Smooth muscle cell (in vitro differentiated cells): ENCODE data around the gene POLR3GL. TPM values are rescaled to one million over a fixed set of nuclear protein-coding genes. Genes with fewer than 3 reads are reported as not detected.

Experiments used
- DNase-seq: peaks from one replicate; lab custom pipeline; 2025; ENCODE audit not compliant: unreplicated experiment; lab: John Stamatoyannopoulos, UW
- H2AFZ ChIP-seq: fragments of 200-600 bp; sonication (generic); 2 replicates; pipeline ENCODE4 v1.6.0; 2016; ENCODE audit warnings: antibody characterized with exemption, low read depth, mild to moderate bottlenecking
- H3F3A ChIP-seq: fragments of 200-600 bp; sonication (generic); 2 replicates; pipeline ENCODE4 v1.6.0; 2017; ENCODE audit warnings: antibody characterized with exemption, low read depth
- H3K27ac ChIP-seq: fragments of 200-600 bp; sonication (generic); 2 replicates; pipeline ENCODE4 v1.5.1; 2016; ENCODE audit warnings: low read depth, mild to moderate bottlenecking
- H3K27me3 ChIP-seq: fragments of 200-600 bp; sonication (generic); 2 replicates; pipeline ENCODE4 v1.6.1; 2016; ENCODE audit warnings: low read depth, mild to moderate bottlenecking
- H3K36me3 ChIP-seq: fragments of 200-600 bp; sonication (generic); 2 replicates; pipeline ENCODE4 v1.5.1; 2016; ENCODE audit warnings: low read depth
- H3K4me1 ChIP-seq: fragments of 200-600 bp; sonication (generic); 2 replicates; pipeline ENCODE4 v1.5.1; 2016; ENCODE audit warnings: low read depth
- H3K4me2 ChIP-seq: fragments of 200-600 bp; sonication (generic); 2 replicates; pipeline ENCODE4 v1.6.0; 2016; ENCODE audit warnings: mild to moderate bottlenecking
- H3K4me3 ChIP-seq: fragments of 200-600 bp; sonication (generic); 2 replicates; pipeline ENCODE4 v1.5.1; 2016; ENCODE audit warnings: mild to moderate bottlenecking
- H3K79me2 ChIP-seq: fragments of 200-600 bp; sonication (generic); 2 replicates; pipeline ENCODE4 v1.6.0; 2016; ENCODE audit warnings: low read depth, mild to moderate bottlenecking
- H3K9ac ChIP-seq: fragments of 200-600 bp; sonication (generic); 2 replicates; pipeline ENCODE4 v1.6.0; 2016; ENCODE audit warnings: low read depth
- H3K9me3 ChIP-seq: fragments of 200-600 bp; sonication (generic); replicated peaks from 2 replicates; pipeline ENCODE4 v1.5.1; 2016; ENCODE audit warnings: low read depth
- H4K20me1 ChIP-seq: fragments of 200-600 bp; sonication (generic); 2 replicates; pipeline ENCODE4 v1.6.0; 2016; ENCODE audit warnings: low read depth
- CTCF ChIP-seq: fragments of 200-600 bp; sonication (generic); IDR thresholded peaks from 2 replicates; pipeline ENCODE4 v1.5.1; 2017; ENCODE audit warnings: borderline replicate concordance, mild to moderate bottlenecking, antibody characterized with exemption; ENCODE audit not compliant: insufficient read depth, poor library complexity, severe bottlenecking
- WGBS: methylation state at CpG from one replicate; pipeline ENCODE4 v1.1.7; 2016; ENCODE audit warnings: low lambda C conversion rate; 5-methylcytosine and 5-hydroxymethylcytosine counted together
- polyA plus RNA-seq: library from polyadenylated mRNA; unstranded; fragments of >200 nt; fragmentation: Nextera tagmentation; extraction: Ambion mirVana; gene quantifications from 2 replicates; pipeline ENCODE4 v1.2.1, GENCODE V29; 2016
- total RNA-seq: library from RNA; depleted of rRNA; stranded (reverse); fragments of >200 nt; gene quantifications from 2 replicates; pipeline ENCODE4 v1.2.3, GENCODE V29; 2014

Gene POLR3GL
- total and polyA plus RNA-seq, 2 experiments from 2014 or later = 22.2 to 33.6 TPM

GRCh38 chr1:145955436-145955835 is 9.1 kb upstream of the POLR3GL start:
- Histone ChIP-seq H3K9ac (no peak overlapping the region), H3K27me3 (no peaks in the 10 kb centered on the region), H3K4me3 (peak overlapping the region; percentile 74), H3K36me3 (no peaks in the 10 kb centered on the region), H3F3A (no peaks in the 10 kb centered on the region), H3K4me1 (peaks cover 12% of the 10 kb centered on the region), H2AFZ (no peak overlapping the region), H3K4me2 (peak overlapping the region; percentile 90), H3K79me2 (peaks cover 68% of the 10 kb centered on the region), H3K9me3 (no peaks in the 10 kb centered on the region), H4K20me1 (peaks cover 42% of the 10 kb centered on the region), H3K27ac (no peak overlapping the region)
- TF ChIP-seq CTCF = no peak
- DNase-seq = no peak
- WGBS = 73% methylated on average over 2 of the region's 2 CpGs

GRCh38 chr1:145956361-145956760 is 8.1 kb upstream of the POLR3GL start:
- H3K27ac ChIP-seq = peak overlapping the region; percentile 80
- H3K9ac ChIP-seq = peak overlapping the region; percentile 76
- peak overlapping the region; percentile 74 for H3K4me3 ChIP-seq
- no peak for DNase-seq
- no peaks in the 10 kb centered on the region for H3F3A ChIP-seq
- no peaks in the 10 kb centered on the region for H3K27me3 ChIP-seq
- no peaks in the 10 kb centered on the region for H3K9me3 ChIP-seq
- peak overlapping the region; percentile 90 for H3K4me2 ChIP-seq
- H2AFZ ChIP-seq = peak overlapping the region; percentile 28
- peaks cover 58% of the 10 kb centered on the region for H3K79me2 ChIP-seq
- H4K20me1 ChIP-seq = peaks cover 33% of the 10 kb centered on the region
- no peaks in the 10 kb centered on the region for H3K36me3 ChIP-seq
- H3K4me1 ChIP-seq = peaks cover 14% of the 10 kb centered on the region
- TF ChIP-seq CTCF = no peak

- TF ChIP-seq CTCF = no peak
- no peaks in the 10 kb centered on the region for H3K36me3 ChIP-seq
- H3K27me3 ChIP-seq = no peaks in the 10 kb centered on the region
- H3K9me3 ChIP-seq = no peaks in the 10 kb centered on the region
- peak overlapping the region; percentile 80 for H3K27ac ChIP-seq
- peak overlapping the region; percentile 90 for H3K4me2 ChIP-seq
- H3K9ac ChIP-seq = peak overlapping the region; percentile 76
- peak overlapping the region; percentile 74 for H3K4me3 ChIP-seq
- DNase-seq = no peak
- peaks cover 27% of the 10 kb centered on the region for H4K20me1 ChIP-seq
- H2AFZ ChIP-seq = peak overlapping the region; percentile 28
- 53% methylated on average over 3 of the region's 3 CpGs for WGBS
- no peaks in the 10 kb centered on the region for H3F3A ChIP-seq
- peaks cover 19% of the 10 kb centered on the region for H3K4me1 ChIP-seq
- peaks cover 53% of the 10 kb centered on the region for H3K79me2 ChIP-seq
These were observed 7.6 kb upstream of the POLR3GL start for GRCh38 chr1:145956781-145957442.
